Sigmoid colon (tissue), 7 donors: ENCODE data around the gene PTGIS. TPM values are rescaled to one million over a fixed set of nuclear protein-coding genes. Genes with fewer than 3 reads are reported as not detected.
A peak's percentile ranks its signal among the peaks of the same experiment; 100 is the strongest.

Experiments
- DNase-seq: peaks from one replicate; pipeline ENCODE4 v3.0.0-alpha.2; 2019
- H3K27ac ChIP-seq, 4 donors: fragments of 200-600 bp; sonication (generic); one replicate each; pipeline ENCODE4 v1.5.1; 2016 to 2019; ENCODE audit warnings: mild to moderate bottlenecking in 1 of 4
- H3K27me3 ChIP-seq, 3 donors: fragments of 200-600 bp; sonication (generic); one replicate each; pipeline ENCODE4 v1.5.1; 2019; ENCODE audit warnings: mild to moderate bottlenecking in 1 of 3
- H3K36me3 ChIP-seq, 4 donors: fragments of 200-600 bp; sonication (generic); one replicate each; pipeline ENCODE4 v1.5.1; 2016 to 2019
- H3K4me1 ChIP-seq, 4 donors: fragments of 200-600 bp; sonication (generic); one replicate each; pipeline ENCODE4 v1.5.1; 2017 to 2019
- H3K4me3 ChIP-seq, 4 donors: fragments of 200-600 bp; sonication (generic); one replicate each; pipeline ENCODE4 v1.5.1; 2017 to 2019; ENCODE audit warnings: mild to moderate bottlenecking in 2 of 4, moderate library complexity in 1 of 4
- H3K9me3 ChIP-seq, 4 donors: fragments of 200-600 bp in 3 of 4; sonication (generic) in 3 of 4; one replicate each; pipeline versions ENCODE4 v1.5.1 to v1.6.1; 2013 to 2019
- EP300 ChIP-seq, 4 donors: sonication (generic); formaldehyde crosslinking; IDR thresholded peaks; one replicate each; pipeline ENCODE4 v1.6.1; 2017; ENCODE audit warnings: antibody characterized with exemption in 4 of 4
- POLR2A ChIP-seq, 2 donors: fragments of 450-650 bp; IDR thresholded peaks; one replicate each; pipeline ENCODE4 v1.6.1; 2016; ENCODE audit warnings: antibody characterized with exemption in 2 of 2, mild to moderate bottlenecking in 2 of 2, moderate library complexity in 2 of 2
- POLR2AphosphoS5 ChIP-seq, 4 donors: sonication (generic); formaldehyde crosslinking; IDR thresholded peaks; one replicate each; pipeline ENCODE4 v1.6.1; 2017; ENCODE audit warnings: antibody characterized with exemption in 4 of 4
- WGBS, 2 donors: extraction: QIAGEN DNeasy Blood & Tissue Kit; methylation state at CpG; one replicate each; pipeline ENCODE4 v1.1.7; 2013; 5-methylcytosine and 5-hydroxymethylcytosine counted together
- intact Hi-C: fragments of 100-400 bp; cut with DNase I; formaldehyde crosslinking; loops from one replicate; pipeline ENCODE4 v1.15.1; 2023
- polyA plus RNA-seq, 3 donors: library from polyadenylated mRNA; stranded (reverse); fragments of 200-250 nt; gene quantifications; one replicate each; pipeline ENCODE4 v1.2.3, GENCODE V29; 2013
- total RNA-seq, 4 donors: library from RNA; depleted of rRNA; stranded (reverse); fragments of >200 nt; gene quantifications; one replicate each; pipeline ENCODE4 v1.1.0, GENCODE V29; 2016
- TF ChIP-seq, protein P1 (sequence below), 4 experiments: fragments of 450-650 bp in 3 of 4; fragments of 200-600 bp in 1 of 4; IDR thresholded peaks; one replicate each; pipeline ENCODE4 v1.5.1; 2016 to 2019; ENCODE audit warnings: antibody characterized with exemption in 4 of 4, mild to moderate bottlenecking in 3 of 4, moderate library complexity in 2 of 4
- donor health status: healthy with polysubstance abuse.
- donor health status: Bipolar disorder and iron deficiency.
- donor health status: healthy.

PTGIS gene
- total and polyA plus RNA-seq, 7 donors: 0.46 to 241 (median 55.3) TPM

DNA sequence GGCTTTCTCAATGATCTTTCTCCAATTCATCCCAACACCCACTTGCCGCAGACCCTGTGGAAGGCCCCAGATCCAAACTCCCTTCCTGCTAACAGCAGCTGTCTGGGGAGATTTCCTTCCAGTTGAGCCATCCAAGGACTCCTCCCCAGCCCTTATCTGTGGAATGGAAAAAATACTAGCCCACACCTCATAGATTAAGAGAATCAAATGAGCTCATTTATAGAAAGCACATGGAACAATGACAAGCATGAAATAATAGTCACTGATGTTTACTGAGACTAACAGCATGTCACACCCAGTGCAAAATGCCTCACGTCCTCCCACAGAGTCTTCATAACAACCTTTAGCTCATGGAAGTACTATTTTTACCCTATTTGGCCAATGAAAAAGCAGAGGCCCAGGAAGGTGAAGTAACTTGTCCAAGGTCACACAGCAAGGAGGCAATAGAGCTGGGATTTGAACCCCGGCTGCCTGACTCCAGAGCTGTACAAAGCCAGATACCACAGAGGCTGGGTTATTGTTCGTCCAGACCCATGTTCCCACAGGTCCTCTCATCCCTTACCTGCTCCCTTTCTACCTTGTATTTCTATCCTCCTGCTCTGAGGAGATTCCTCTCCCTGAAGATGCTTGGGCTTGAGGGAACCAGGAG lies 23.4 kb upstream of the PTGIS start:
- no peaks in the 10 kb centered on the region for H3K9me3 ChIP-seq
- peaks cover 0 to 31% (median 21%) of the 10 kb centered on the region in 4 donors for H3K4me1 ChIP-seq
- TF ChIP-seq, protein P1, sequence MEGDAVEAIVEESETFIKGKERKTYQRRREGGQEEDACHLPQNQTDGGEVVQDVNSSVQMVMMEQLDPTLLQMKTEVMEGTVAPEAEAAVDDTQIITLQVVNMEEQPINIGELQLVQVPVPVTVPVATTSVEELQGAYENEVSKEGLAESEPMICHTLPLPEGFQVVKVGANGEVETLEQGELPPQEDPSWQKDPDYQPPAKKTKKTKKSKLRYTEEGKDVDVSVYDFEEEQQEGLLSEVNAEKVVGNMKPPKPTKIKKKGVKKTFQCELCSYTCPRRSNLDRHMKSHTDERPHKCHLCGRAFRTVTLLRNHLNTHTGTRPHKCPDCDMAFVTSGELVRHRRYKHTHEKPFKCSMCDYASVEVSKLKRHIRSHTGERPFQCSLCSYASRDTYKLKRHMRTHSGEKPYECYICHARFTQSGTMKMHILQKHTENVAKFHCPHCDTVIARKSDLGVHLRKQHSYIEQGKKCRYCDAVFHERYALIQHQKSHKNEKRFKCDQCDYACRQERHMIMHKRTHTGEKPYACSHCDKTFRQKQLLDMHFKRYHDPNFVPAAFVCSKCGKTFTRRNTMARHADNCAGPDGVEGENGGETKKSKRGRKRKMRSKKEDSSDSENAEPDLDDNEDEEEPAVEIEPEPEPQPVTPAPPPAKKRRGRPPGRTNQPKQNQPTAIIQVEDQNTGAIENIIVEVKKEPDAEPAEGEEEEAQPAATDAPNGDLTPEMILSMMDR (IDR thresholded peaks at IDR 0.05): no peak
- TF ChIP-seq POLR2AphosphoS5 (IDR thresholded peaks at IDR 0.05) (peak in 1 of 4 donors; percentile 66), POLR2A (IDR thresholded peaks at IDR 0.05) (no peak)
- H3K36me3 ChIP-seq: no peaks in the 10 kb centered on the region
- no peak for DNase-seq
- intact Hi-C loops: no loop called here
- H3K27me3 ChIP-seq: no peaks in the 10 kb centered on the region
- 72 to 79% methylated on average over 4 of the region's 4 CpGs for WGBS, 2 donors
- H3K27ac ChIP-seq: peak overlapping the region; percentile 22 to 83 (median 52)
- H3K4me3 ChIP-seq: no peak overlapping the region

DNA sequence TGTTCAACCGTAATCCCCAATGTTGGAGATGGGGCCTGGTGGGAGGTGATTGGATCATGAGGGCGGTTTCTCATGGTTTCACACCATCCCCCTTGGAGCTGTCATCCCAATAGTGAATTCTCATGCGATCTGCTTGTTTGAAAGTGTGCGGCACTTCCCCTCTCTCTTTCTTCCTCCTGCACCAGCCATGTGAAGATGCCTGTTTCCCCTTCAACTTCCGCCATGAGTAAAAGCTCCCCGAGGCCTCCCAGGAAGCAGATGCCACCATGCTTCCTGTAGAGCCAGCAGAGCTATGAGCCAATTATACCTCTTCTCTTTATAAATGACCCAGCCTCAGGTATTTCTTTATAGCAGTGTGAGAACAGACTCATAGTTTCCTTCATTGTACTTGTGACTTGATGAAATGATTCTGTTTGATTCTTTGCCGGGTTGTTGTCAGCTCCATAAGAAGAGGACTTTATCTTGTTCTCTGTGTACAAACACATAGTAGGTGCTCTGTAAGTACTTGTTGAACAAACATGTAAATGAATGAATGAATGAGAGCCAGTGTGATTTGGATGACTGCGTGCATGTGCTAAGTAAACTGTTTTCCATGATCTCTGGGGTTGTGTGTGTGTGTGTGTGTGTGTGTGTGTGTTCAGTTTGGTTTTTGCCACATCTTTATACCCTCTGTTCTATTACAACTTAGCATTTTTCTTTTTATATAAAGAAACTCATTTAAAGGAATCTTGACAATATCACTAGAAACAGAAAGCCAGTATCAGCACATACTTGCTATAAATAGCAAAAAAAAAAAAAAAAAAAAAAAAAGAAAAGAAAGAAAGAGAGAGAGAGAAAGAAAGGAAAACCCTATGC lies 22.5 kb upstream of the PTGIS start:
- TF ChIP-seq POLR2AphosphoS5 (IDR thresholded peaks at IDR 0.05) (no peak), POLR2A (IDR thresholded peaks at IDR 0.05) (no peak), EP300 (IDR thresholded peaks at IDR 0.05) (no peak)
- TF ChIP-seq, protein P1 (IDR thresholded peaks at IDR 0.05): no peak
- H3K27ac ChIP-seq: peak overlapping the region; percentile 49 to 83 (median 54)
- H3K4me3 ChIP-seq: no peak overlapping the region
- WGBS, 2 donors: 79 to 90% methylated on average over 8 of the region's 8 CpGs
- H3K9me3 ChIP-seq: no peaks in the 10 kb centered on the region
- H3K4me1 ChIP-seq: peaks cover 0 to 38% (median 24%) of the 10 kb centered on the region in 4 donors
- H3K36me3 ChIP-seq: no peaks in the 10 kb centered on the region
- intact Hi-C loops: no loop called here
- H3K27me3 ChIP-seq: no peaks in the 10 kb centered on the region
- DNase-seq: no peak

DNA sequence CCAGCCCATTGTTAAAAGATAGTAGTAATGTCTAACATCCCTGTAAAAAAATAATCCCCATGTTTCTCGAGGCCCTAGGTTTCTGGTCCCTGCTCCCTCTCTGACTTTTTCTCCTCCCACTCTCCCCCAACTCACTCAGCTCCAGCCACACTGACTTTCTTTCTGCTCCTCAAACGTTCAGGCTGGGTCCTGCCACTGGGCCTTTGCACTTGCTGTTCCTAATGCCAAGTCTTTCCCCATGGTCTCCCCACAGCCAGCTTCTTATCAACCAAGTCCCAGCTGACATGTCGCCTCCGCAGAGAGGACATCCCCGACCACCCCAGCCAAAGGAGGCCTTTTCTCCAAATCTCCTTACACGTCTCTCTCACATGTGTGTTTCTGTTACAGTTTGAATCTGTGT lies 21.8 kb upstream of the PTGIS start:
- 90 to 95% methylated on average over 6 of the region's 6 CpGs for WGBS, 2 donors
- H3K36me3 ChIP-seq: no peaks in the 10 kb centered on the region
- DNase-seq: no peak
- no peaks in the 10 kb centered on the region for H3K9me3 ChIP-seq
- H3K4me3 ChIP-seq: no peak overlapping the region
- H3K4me1 ChIP-seq: peaks cover 0 to 42% (median 30%) of the 10 kb centered on the region in 4 donors
- TF ChIP-seq EP300 (IDR thresholded peaks at IDR 0.05) (no peak), POLR2AphosphoS5 (IDR thresholded peaks at IDR 0.05) (no peak), POLR2A (IDR thresholded peaks at IDR 0.05) (no peak)
- TF ChIP-seq, protein P1 (IDR thresholded peaks at IDR 0.05): no peak
- peak overlapping the region in 3 of 4 donors; percentile 23 to 83 (median 53) for H3K27ac ChIP-seq
- intact Hi-C loops: no loop called here
- H3K27me3 ChIP-seq: no peaks in the 10 kb centered on the region

DNA sequence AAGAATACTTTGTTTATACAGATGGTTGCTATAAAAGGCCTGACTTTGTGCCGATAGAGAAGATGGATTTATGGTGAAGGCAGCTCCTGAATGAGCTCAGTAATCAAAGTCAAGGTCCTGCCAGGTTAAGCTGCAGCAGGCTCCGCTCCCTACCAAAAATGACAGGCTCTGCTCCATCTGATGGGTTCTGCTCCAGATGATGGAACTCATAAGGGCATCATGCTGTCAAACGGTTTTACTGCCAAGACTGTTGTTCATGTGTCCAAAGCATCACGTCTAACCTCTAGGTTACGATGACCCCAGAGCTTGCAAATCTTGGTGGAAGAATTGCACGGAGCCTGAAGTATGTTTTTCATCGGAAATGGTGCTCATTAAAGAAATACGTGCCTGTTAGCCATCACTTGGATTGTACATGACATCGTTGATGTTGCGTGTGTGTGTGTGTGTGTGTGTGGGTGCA lies 19.2 kb upstream of the PTGIS start:
- peaks cover 0 to 50% (median 47%) of the 10 kb centered on the region in 4 donors for H3K4me1 ChIP-seq
- no peaks in the 10 kb centered on the region for H3K27me3 ChIP-seq
- intact Hi-C loops: no loop called here
- H3K27ac ChIP-seq: peak overlapping the region; percentile 70 to 83 (median 76)
- no peak for DNase-seq
- H3K36me3 ChIP-seq: no peaks in the 10 kb centered on the region
- 70% methylated on average over 10 of the region's 10 CpGs for WGBS, 2 donors
- H3K4me3 ChIP-seq: no peak overlapping the region
- TF ChIP-seq EP300 (IDR thresholded peaks at IDR 0.05) (peak in 1 of 4 donors; percentile 35), POLR2AphosphoS5 (IDR thresholded peaks at IDR 0.05) (peak; percentile 75 to 89 (median 85))
- TF ChIP-seq, protein P1 (IDR thresholded peaks at IDR 0.05): no peak
- H3K9me3 ChIP-seq: peaks cover 0 to 6% (median 0%) of the 10 kb centered on the region in 4 donors
